WTC11 (cell line): ENCODE measurements around the gene SERPIND1.

Experiments
- AFF4 ChIP-seq: sonication (generic); formaldehyde crosslinking; IDR thresholded peaks from 2 replicates; pipeline ENCODE4 v1.8.1; 2023; ENCODE audit warnings: mild to moderate bottlenecking, missing genetic modification reagents, borderline replicate concordance
- CTCF ChIP-seq: fragments of 200-600 bp; IDR thresholded peaks from 2 replicates; pipeline ENCODE4 v1.8.0; 2022; ENCODE audit warnings: antibody characterized with exemption
- E2F1 ChIP-seq: sonication (generic); formaldehyde crosslinking; IDR thresholded peaks from 2 replicates; pipeline ENCODE4 v1.8.0; 2022; ENCODE audit warnings: mild to moderate bottlenecking, missing genetic modification reagents
- HMGXB4 ChIP-seq: sonication (generic); formaldehyde crosslinking; IDR thresholded peaks from 2 replicates; pipeline ENCODE4 v1.8.1; 2023; ENCODE audit warnings: mild to moderate bottlenecking, moderate library complexity, missing genetic modification reagents

GRCh38 chr22:20742764-20743163 lies 31.1 kb upstream of the SERPIND1 start:
- TF ChIP-seq CTCF, result no peak
- no peak for TF ChIP-seq AFF4 (CRISPR knock-in tag)
- TF ChIP-seq HMGXB4 (CRISPR knock-in tag), result no peak
- TF ChIP-seq E2F1 (CRISPR knock-in tag), result no peak
